Cardiac muscle cell (in vitro differentiated cells and primary cell): ENCODE measurements around the gene FAM117B. TPM values are rescaled to one million over a fixed set of nuclear protein-coding genes. Genes with fewer than 3 reads are reported as not detected.
A peak's percentile ranks its signal among the peaks of the same experiment; 100 is the strongest.
"Not testable (repeated sequence)": the region's sequence is repeated elsewhere in the genome, so short reads cannot be mapped to it uniquely, and the experiment has no call there.

Experiments
- DNase-seq, 2 donors: peaks; one replicate each; pipeline versions ENCODE4 v3.0.0 to v3.0.0-alpha.2; 2010 to 2017; ENCODE audit warnings: low read depth in 1 of 2, low spot score in 1 of 2
- H3K27ac ChIP-seq: fragments of 200-600 bp; sonication (generic); 2 replicates; pipeline ENCODE4 v1.5.1; 2016
- H3K27me3 ChIP-seq: fragments of 200-600 bp; sonication (generic); 2 replicates; pipeline ENCODE4 v1.6.0; 2016; ENCODE audit warnings: control low read depth
- H3K36me3 ChIP-seq: fragments of 200-600 bp; sonication (generic); 2 replicates; pipeline ENCODE4 v1.5.1; 2016; ENCODE audit warnings: control low read depth
- H3K4me1 ChIP-seq: fragments of 200-600 bp; sonication (generic); 2 replicates; pipeline ENCODE4 v1.8.1; 2017; ENCODE audit warnings: low read depth, mild to moderate bottlenecking, mixed run types
- H3K4me3 ChIP-seq: fragments of 200-600 bp; sonication (generic); 2 replicates; pipeline ENCODE4 v1.5.1; 2016; ENCODE audit warnings: mild to moderate bottlenecking
- H3K9me3 ChIP-seq: fragments of 200-600 bp; sonication (generic); 2 replicates; pipeline ENCODE4 v1.5.1; 2017; ENCODE audit warnings: low read depth, mild to moderate bottlenecking, control low read depth
- CTCF ChIP-seq: IDR thresholded peaks from 2 replicates; pipeline ENCODE4 v1.5.1; 2012; ENCODE audit warnings: low read depth, mild to moderate bottlenecking, low read length
- polyA plus RNA-seq: library from polyadenylated mRNA; unstranded; fragments of >200 nt; fragmentation: Nextera tagmentation; extraction: Ambion mirVana; gene quantifications from 2 replicates; pipeline ENCODE4 v1.2.1, GENCODE V29; 2016
- total RNA-seq: library from RNA; depleted of rRNA; stranded (reverse); fragments of >200 nt; gene quantifications from 2 replicates; pipeline ENCODE4 v1.2.3, GENCODE V29; 2016

FAM117B gene
- total and polyA plus RNA-seq, 2 experiments from 2014 or later = 8.5 to 11.4 TPM

- TF ChIP-seq CTCF = no peak
- H3K27me3 ChIP-seq = no peaks in the 10 kb centered on the region
- no peak overlapping the region for H3K27ac ChIP-seq
- H3K4me1 ChIP-seq = no peaks in the 10 kb centered on the region
- H3K9me3 ChIP-seq = no peaks in the 10 kb centered on the region
- H3K36me3 ChIP-seq = no peaks in the 10 kb centered on the region
- DNase-seq = peak in 1 of 2 donors; percentile 32
- H3K4me3 ChIP-seq = no peak overlapping the region
Observed at GRCh38 chr2:202703091-202703490, 68.3 kb downstream of the FAM117B start.

- DNase-seq = no peak
- H3K27ac ChIP-seq = no peak overlapping the region
- H3K27me3 ChIP-seq = no peaks in the 10 kb centered on the region
- TF ChIP-seq CTCF = no peak
- no peaks in the 10 kb centered on the region for H3K36me3 ChIP-seq
- H3K4me3 ChIP-seq = no peak overlapping the region
- no peaks in the 10 kb centered on the region for H3K9me3 ChIP-seq
- no peaks in the 10 kb centered on the region for H3K4me1 ChIP-seq
Observed at GRCh38 chr2:202704248-202704647, 69.5 kb downstream of the FAM117B start.

- no peak for TF ChIP-seq CTCF
- H3K9me3 ChIP-seq = no peaks in the 10 kb centered on the region
- no peak for DNase-seq
- H3K4me1 ChIP-seq = no peaks in the 10 kb centered on the region
- H3K27ac ChIP-seq = peak overlapping the region; percentile 45
- H3K4me3 ChIP-seq = no peak overlapping the region
- no peaks in the 10 kb centered on the region for H3K27me3 ChIP-seq
- no peaks in the 10 kb centered on the region for H3K36me3 ChIP-seq
Observed at GRCh38 chr2:202705446-202706020, 70.8 kb downstream of the FAM117B start.

GRCh38 chr2:202714971-202715935, 80.5 kb downstream of the FAM117B start:
- H3K4me1 ChIP-seq, H3K9me3 ChIP-seq, DNase-seq, H3K4me3 ChIP-seq, H3K27me3 ChIP-seq, H3K27ac ChIP-seq, H3K36me3 ChIP-seq: not testable (repeated sequence)

- Histone ChIP-seq H3K4me1 (no peaks in the 10 kb centered on the region), H3K9me3 (no peaks in the 10 kb centered on the region), H3K36me3 (no peaks in the 10 kb centered on the region), H3K4me3 (no peak overlapping the region), H3K27me3 (no peaks in the 10 kb centered on the region), H3K27ac (no peak overlapping the region)
- no peak for DNase-seq
- no peak for TF ChIP-seq CTCF
Observed at GRCh38 chr2:202716114-202716718, 81.4 kb downstream of the FAM117B start.
